Natural killer cell (primary cell): ENCODE results near the gene ZNF532. TPM values are rescaled to one million over a fixed set of nuclear protein-coding genes. Genes with fewer than 3 reads are reported as not detected.

ENCODE experiments used
- ATAC-seq, 3 donors: fragments of 150-1000 bp in 2 of 3; fragments of 200-7000 bp in 1 of 3; cut with Tn5 transposase; 1 replicate in 1 of 3; 2 replicates in 2 of 3; pipeline ENCODE4 v1.10.0; 2021; ENCODE audit warnings: mild to moderate bottlenecking in 2 of 3, moderate library complexity in 2 of 3
- DNase-seq, 2 donors: peaks; one replicate each; pipeline versions ENCODE4 v3.0.0 to v3.0.0-alpha.2; 2013 to 2021; ENCODE audit warnings: mixed read lengths in 1 of 2
- H3K27ac ChIP-seq: one replicate; pipeline ENCODE4 v1.5.1; 2013; ENCODE audit warnings: mild to moderate bottlenecking, low read length
- H3K27me3 ChIP-seq: one replicate; pipeline ENCODE4 v1.6.1; 2013; ENCODE audit warnings: low read length; ENCODE audit not compliant: control insufficient read depth, insufficient read depth
- H3K36me3 ChIP-seq: one replicate; pipeline ENCODE4 v1.6.1; 2013; ENCODE audit warnings: low read length; ENCODE audit not compliant: control insufficient read depth, insufficient read depth
- H3K4me1 ChIP-seq: one replicate; pipeline ENCODE4 v1.6.1; 2013; ENCODE audit warnings: low read length; ENCODE audit not compliant: control insufficient read depth, insufficient read depth
- H3K4me3 ChIP-seq: one replicate; pipeline ENCODE4 v1.5.1; 2013; ENCODE audit warnings: low read length
- H3K9me3 ChIP-seq: one replicate; pipeline ENCODE4 v1.6.1; 2013; ENCODE audit warnings: low read length; ENCODE audit not compliant: control insufficient read depth, insufficient read depth
- H3K27ac Mint-ChIP-seq, 2 donors: one replicate each; pipeline ENCODE4 v1.8.0; 2022; ENCODE audit warnings: mild to moderate bottlenecking in 2 of 2, mixed read lengths in 2 of 2, moderate library complexity in 1 of 2
- H3K27me3 Mint-ChIP-seq, 2 donors: one replicate each; pipeline ENCODE4 v1.8.0; 2022; ENCODE audit warnings: low read depth in 2 of 2, mixed read lengths in 2 of 2
- H3K36me3 Mint-ChIP-seq: one replicate; pipeline ENCODE4 v1.8.0; 2022; ENCODE audit warnings: mixed read lengths
- H3K4me1 Mint-ChIP-seq, 2 donors: one replicate each; pipeline ENCODE4 v1.8.0; 2022; ENCODE audit warnings: mixed read lengths in 2 of 2
- H3K4me3 Mint-ChIP-seq: one replicate; pipeline ENCODE4 v1.8.0; 2022; ENCODE audit warnings: mild to moderate bottlenecking, moderate library complexity, mixed read lengths
- H3K9me3 Mint-ChIP-seq, 2 donors: one replicate each; pipeline ENCODE4 v1.8.0; 2022; ENCODE audit warnings: mixed read lengths in 2 of 2
- CTCF ChIP-seq: fragments of 200-600 bp; IDR thresholded peaks from one replicate; pipeline ENCODE4 v1.8.0; 2022; ENCODE audit warnings: antibody characterized with exemption
- WGBS: methylation state at CpG from one replicate; pipeline ENCODE4 v1.1.7; 2013; ENCODE audit warnings: missing lambda C conversion rate; ENCODE audit not compliant: insufficient coverage; 5-methylcytosine and 5-hydroxymethylcytosine counted together
- intact Hi-C: fragments of 100-400 bp; cut with micrococcal nuclease; formaldehyde crosslinking; loops from one replicate; pipeline ENCODE4 v1.14.2; 2022
- total RNA-seq, 4 donors: library from RNA; stranded (reverse); fragments of 120-200 nt in 1 of 4; gene quantifications; one replicate each; pipeline versions ENCODE4 v1.2.3 to v1.2.4, GENCODE V29; 2013 to 2022

ZNF532 gene
- total RNA-seq, 3 donors from 2014 or later (not counting 1 experiment from before 2014, with no cell fraction given): 4.8 to 28.5 (median 6.1) TPM

- DNase-seq (no peak), ATAC-seq (no peak)
- intact Hi-C loops: no loop called here
- Mint-ChIP-seq H3K27me3 (peaks cover 40 to 80% of the 10 kb centered on the region in 2 donors), H3K4me3 (no peak overlapping the region), H3K9me3 (no peaks in the 10 kb centered on the region), H3K27ac (no peak overlapping the region), H3K36me3 (no peaks in the 10 kb centered on the region), H3K4me1 (peaks cover 5 to 12% of the 10 kb centered on the region in 2 donors)
- TF ChIP-seq CTCF: no peak
- 93% methylated on average over 9 of the region's 9 CpGs for WGBS
- H3K27ac ChIP-seq: no peak overlapping the region
- no peaks in the 10 kb centered on the region for H3K36me3 ChIP-seq
- H3K9me3 ChIP-seq: no peaks in the 10 kb centered on the region
- H3K27me3 ChIP-seq: peaks cover 3% of the 10 kb centered on the region
- no peak overlapping the region for H3K4me3 ChIP-seq
- peaks cover 11% of the 10 kb centered on the region for H3K4me1 ChIP-seq
Measured at GRCh38 chr18:58866066-58866772, 1.5 kb downstream of the ZNF532 start.

- no peak overlapping the region for H3K4me3 Mint-ChIP-seq
- Histone ChIP-seq H3K9me3 (no peaks in the 10 kb centered on the region), H3K27ac (no peak overlapping the region), H3K4me1 (peaks cover 11% of the 10 kb centered on the region), H3K27me3 (peaks cover 3% of the 10 kb centered on the region), H3K36me3 (no peaks in the 10 kb centered on the region), H3K4me3 (no peak overlapping the region)
- no peaks in the 10 kb centered on the region for H3K9me3 Mint-ChIP-seq
- ATAC-seq: no peak
- DNase-seq: no peak
- no peak for TF ChIP-seq CTCF
- 96% methylated on average over 4 of the region's 6 CpGs for WGBS
- H3K27ac Mint-ChIP-seq: no peak overlapping the region
- no peaks in the 10 kb centered on the region for H3K36me3 Mint-ChIP-seq
- intact Hi-C loops: no loop called here
- H3K4me1 Mint-ChIP-seq: peaks cover 5 to 12% of the 10 kb centered on the region in 2 donors
- H3K27me3 Mint-ChIP-seq: peaks cover 40 to 80% of the 10 kb centered on the region in 2 donors
Measured at GRCh38 chr18:58866773-58867150, 2.1 kb downstream of the ZNF532 start.

- intact Hi-C loops: no loop called here
- no peaks in the 10 kb centered on the region for H3K36me3 Mint-ChIP-seq
- no peak for TF ChIP-seq CTCF
- Histone ChIP-seq H3K36me3 (no peaks in the 10 kb centered on the region), H3K4me1 (peaks cover 10% of the 10 kb centered on the region), H3K27me3 (peaks cover 3% of the 10 kb centered on the region), H3K4me3 (no peak overlapping the region), H3K27ac (no peak overlapping the region), H3K9me3 (no peaks in the 10 kb centered on the region)
- H3K27me3 Mint-ChIP-seq: peaks cover 37 to 73% of the 10 kb centered on the region in 2 donors
- ATAC-seq (no peak), DNase-seq (no peak)
- 89% methylated on average over 9 of the region's 10 CpGs for WGBS
- no peak overlapping the region for H3K4me3 Mint-ChIP-seq
- H3K9me3 Mint-ChIP-seq: no peaks in the 10 kb centered on the region
- no peak overlapping the region for H3K27ac Mint-ChIP-seq
- H3K4me1 Mint-ChIP-seq: peaks cover 5 to 12% of the 10 kb centered on the region in 2 donors
Measured at GRCh38 chr18:58867281-58867961, 2.7 kb downstream of the ZNF532 start.
